ENCODE results near the gene LGALS3.

The LGALS3 gene

DNA sequence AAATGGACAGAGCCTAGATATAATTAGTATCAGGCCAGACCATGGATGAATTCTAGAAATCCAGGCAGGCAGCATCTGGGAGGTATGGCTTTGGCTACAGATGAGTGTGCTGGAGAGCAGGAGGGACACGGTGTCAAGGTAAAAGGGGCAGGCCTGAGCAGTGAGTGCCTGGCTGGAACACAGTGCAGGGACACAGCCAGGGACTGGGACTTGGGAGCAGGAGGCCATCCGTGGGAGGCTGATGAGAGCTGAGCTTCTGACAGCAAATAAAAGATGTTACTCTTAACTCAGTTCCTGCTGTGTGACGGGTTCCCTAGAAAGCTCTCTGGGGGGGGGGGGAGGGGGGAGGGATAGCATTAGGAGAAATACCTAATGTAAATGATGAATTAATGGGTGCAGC, 13.6 kb upstream of the LGALS3 start:
- DNase-seq (ENCODE audit: low read depth in 2 of 2) = no peak

DNA sequence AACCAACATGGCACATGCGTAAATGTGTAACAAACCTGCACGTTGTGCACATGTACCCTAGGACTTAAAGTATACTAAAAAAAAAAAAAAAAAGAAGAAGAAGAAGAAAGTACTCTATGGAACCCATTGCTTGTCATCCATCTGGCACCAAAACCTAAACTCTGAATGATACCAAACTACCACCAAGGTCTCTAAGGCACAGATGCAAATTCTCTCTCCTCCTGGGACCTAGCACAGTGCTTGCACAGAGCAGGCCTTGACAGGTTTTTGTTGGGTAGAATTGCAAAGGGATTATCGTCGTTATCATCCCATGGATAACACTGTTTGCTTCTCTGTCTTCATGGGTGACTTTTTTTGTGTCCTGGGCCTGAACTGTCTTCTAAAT, 13.2 kb upstream of the LGALS3 start:
- DNase-seq (ENCODE audit: low read depth in 2 of 2) = no peak

DNA sequence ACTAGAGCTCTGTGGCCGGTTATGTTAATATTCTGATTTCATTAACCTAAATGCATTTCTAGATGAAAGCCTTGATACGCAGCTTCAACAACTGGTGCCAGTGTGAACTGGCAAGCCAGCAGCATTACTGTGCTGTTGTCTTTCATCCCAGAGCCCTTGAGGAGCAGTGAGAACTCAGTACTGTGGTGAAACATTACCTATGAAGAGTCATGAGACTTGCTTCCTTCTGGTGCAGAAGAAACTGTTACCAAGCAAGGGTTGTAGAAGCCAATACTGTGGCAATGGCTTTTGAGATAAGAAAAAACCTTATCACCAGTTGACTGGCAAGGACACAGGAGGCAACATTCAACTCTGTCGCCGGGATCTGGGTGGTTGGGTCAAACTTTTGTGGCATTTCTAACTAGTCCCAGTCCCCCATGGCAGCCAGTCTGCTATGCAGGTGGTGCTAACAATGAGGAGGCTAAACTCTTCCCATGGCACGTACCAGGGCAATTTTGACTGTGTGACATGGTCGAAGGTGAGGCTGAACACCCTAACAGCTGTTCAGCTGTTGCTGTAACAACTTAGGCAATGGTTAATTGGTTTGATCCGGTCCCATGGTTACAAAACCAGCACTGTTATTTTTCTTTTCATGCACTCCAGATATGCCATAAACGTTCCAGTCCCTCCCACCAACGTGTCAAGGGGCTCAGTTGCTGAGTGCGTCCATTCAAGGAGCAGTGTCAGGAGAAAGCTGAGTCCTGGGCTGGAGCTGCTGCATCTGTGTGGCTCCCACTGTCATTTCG, 12.6 kb upstream of the LGALS3 start:
- DNase-seq (ENCODE audit: low read depth in 2 of 2) = no peak

DNA sequence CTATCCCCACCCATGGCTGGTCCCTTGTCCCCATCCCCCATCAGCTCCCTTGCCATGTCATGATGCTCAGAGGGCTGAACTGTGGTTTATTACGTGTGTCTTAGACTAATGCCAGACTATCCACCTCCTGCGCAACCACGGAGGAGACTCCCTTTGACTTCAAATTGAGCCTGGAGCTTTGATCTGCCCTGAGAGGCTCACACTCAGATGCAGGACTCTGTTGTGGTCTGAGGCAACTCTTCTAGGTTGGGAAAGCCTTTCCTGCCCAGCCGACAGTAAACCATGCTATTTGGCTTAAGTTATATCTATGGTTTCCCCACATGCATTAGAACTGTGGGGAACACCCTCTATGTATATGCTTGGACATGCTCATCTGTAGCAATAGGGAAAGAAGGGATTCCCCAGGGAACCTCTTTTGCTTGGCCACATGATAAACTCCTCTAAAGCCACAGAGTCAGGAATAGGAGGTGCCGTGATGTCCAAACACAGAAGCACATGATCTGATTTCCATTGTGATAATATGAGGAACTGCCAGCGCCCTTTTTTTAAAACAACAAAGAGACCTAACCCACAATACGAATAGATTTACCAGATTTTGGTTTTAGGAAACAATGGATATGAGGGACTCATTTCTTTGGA, 11.1 kb upstream of the LGALS3 start:
- DNase-seq (ENCODE audit: low read depth in 2 of 2) = no peak

DNA sequence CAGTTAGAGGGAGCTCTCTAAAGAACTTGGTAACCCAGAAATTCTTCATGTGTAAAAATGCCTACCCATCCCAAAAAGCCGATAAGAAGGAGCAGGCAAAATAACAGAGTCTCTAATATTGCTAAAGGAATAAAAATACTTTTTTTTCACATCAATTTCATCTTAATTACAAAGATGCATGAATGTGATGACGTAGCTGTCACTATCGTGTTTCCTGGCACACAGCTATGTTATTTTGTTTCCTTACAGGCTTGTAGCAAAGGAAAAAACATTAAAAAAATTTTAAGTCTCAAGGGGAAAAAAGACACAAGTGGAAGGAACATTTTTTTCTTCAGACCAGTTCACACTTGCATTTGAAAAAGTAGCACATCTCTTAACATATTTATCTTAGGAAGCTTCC, 10.3 kb upstream of the LGALS3 start:
- DNase-seq (ENCODE audit: low read depth in 2 of 2) = no peak

DNA sequence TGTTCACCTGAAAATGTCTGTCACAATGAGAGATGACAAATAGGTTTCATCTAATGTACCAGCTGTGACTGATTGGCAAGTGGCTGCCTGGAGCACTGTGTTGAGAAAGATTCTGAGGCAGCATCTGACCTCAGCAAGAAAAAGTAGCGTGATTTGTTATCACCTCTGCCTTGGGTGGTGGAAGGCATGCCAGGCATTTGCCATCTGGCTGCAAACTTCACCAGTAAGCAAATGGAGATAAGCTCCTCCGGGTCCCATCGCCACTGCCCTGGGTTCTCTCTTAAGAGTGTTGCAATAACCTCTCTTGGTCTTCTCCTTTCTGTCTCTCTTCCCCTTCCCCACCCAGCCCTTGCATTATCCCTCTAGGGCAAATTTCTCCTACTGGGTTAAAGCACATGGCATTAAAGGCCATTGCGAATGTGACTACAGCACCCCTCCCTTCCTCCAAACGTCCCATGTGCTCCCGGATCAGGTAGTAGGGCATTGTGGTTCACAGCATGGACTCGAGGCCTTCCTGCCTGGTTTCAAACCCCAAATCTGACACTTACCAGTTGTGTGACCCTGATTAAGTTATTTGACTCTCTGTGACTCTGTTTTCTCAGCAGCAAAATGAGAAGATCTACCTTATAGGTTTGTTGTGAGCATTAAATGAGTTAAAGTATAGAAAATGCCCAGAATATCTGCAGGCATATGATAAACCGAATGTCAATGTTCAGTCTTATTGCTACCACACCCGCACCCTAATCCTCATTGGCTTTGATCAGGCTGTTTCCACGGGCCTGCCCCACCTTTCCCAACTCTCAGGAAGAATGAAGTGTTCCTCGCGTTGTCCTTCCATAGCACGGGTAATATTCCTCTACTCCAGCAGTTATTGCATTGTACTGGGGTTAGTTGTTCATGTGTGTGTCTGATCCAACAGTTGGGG, 8.2 kb upstream of the LGALS3 start:
- no peak for DNase-seq (ENCODE audit: low read depth in 2 of 2)

DNA sequence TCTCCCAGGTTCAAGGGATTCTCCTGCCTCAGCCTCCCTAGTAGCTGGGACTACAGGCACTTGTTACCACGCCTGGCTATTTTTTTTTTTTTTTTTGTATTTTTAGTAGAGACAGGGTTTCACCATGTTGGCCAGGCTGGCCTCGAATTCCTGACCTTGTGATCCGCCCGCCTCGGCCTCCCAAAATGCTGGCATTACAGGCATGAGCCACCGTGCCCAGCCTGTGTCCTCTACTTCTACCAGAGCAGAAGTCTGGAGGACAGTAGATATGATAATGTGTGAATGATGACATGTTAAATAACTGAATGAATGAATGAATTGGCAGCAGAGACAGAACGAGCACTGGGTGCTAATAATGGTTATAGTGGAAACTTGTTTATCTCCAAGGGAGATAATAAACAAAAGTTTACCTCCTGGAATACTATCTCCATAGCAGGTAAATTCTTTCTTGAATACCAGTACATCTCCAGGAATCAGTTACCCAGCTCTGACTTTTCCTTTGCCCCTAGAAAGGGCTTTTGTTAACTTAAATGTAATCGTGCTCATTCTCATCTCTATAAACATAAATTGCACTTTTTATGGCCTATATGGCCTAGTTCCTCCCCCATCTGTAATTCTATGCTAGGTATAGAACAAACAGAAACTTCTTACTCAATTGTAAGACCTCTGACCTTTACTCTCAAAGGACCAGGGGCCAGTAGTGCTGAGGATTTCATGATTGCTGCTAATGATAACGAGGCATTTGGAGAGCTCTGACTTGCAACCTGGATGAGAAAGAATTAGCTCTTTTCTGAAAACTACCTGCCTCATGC, 7.2 kb upstream of the LGALS3 start:
- no peak for DNase-seq (ENCODE audit: low read depth in 2 of 2)

DNA sequence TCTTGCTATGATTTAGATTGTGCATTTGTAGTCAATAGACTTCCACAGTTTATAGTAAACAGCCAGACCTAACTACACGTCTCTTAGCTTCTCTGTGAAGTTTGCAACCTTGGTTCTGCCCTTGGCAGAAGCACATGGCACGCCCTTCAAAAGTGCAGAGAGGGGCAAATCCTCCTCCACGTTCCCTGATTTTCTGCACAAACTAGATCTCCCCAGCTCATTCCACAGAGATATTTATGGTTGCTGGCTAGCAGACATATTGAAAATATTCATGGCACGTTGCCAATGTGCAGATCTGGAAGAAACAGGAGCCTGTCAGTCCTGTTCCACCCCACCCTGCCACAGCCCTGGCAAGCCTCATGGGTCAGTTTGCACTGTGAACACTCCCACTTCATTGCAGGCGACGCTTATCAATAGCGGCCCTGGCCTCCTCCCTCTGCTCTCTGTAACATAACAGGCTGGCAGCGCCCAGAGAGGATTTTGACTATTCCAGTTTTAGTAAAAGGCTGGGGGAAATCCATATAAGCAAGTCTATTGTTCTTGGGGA, 6.5 kb upstream of the LGALS3 start:
- DNase-seq (ENCODE audit: low read depth in 2 of 2) = no peak

DNA sequence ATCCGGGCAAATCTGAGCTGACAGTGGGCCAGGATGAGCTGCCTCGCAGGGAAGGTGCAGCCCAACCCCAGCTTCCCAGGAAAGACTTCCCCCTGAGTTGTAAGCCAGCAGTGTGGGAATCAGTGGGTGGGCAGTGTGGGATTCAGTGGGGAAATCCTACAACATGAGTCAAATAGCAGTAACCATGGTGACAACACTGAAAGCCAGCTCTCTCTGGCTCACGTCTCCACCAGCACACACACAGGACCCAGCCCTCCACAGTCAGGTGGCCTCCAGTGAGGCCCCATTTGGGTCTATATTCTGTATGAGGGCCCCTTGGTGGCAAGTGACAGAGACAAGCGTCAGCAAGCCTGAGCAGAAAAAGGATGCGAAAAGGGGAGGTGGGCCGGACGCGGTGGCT, 6.0 kb upstream of the LGALS3 start:
- no peak for DNase-seq (ENCODE audit: low read depth in 2 of 2)

DNA sequence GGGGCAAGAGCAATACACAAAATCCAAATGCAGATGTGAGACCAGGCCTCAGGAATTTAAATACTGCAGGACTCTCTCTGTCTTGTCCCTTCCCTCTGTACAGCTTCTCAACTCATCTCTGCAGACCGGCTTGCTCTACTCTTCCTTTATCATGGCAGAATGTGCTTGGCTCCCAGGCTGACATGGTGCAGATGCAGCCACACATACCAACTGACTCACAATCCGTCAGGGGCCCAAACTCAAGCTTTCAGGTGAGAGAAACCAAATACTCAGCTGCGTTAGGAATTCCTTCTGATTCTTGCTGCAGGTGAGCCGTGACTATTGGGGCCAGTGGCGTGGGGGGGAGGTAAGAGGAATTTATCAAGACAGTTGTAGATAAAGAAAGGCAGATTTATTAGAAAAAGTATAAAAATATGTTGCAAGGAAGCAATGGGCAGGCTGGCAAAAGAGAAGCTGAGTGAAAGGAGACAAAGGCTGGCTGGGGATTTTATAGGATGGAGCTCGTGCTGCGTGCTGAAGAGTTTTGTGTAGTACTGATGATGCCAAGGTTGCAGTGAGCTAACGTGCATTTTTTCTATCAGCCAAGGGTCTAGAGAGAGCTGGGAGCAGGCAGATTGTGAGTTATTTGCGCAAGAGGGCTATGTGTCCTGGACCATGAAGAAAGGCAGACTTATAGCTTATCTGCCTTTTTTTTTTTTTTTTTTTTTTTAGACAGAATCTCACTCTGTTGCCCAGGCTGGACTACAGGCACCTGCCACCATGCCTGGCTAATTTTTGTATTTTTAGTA, 5.0 kb upstream of the LGALS3 start:
- no peak for DNase-seq (ENCODE audit: low read depth in 2 of 2)

DNA sequence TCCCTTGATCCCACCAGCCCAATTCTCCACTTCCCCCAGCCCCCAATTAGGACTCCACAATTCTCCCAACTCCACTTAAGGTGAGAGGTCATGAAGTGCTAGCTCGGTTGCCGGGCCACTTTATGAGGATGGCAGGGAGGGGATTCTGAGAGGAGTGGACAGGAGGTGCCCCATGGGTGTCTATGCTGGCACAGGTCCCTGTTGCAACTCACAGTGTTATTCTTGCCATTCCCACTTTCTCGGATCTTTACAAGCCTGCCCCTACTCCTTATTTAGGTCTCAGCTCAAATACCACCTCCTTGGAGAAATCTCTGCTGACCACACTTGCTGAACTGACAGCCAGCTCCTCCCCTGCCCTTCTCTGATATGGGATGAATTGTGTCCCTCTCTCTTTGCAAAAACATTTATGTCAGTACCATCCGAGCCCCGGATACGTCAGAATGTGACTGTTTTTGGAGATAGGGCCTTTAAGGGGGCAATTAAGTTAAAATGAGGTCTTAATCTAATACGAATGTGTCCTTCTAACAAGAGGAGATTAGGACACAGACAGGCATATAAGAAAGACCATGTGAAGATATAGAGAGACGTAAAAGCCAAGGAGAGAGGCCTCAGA, 4.2 kb upstream of the LGALS3 start:
- DNase-seq (ENCODE audit: low read depth in 2 of 2) = no peak

DNA sequence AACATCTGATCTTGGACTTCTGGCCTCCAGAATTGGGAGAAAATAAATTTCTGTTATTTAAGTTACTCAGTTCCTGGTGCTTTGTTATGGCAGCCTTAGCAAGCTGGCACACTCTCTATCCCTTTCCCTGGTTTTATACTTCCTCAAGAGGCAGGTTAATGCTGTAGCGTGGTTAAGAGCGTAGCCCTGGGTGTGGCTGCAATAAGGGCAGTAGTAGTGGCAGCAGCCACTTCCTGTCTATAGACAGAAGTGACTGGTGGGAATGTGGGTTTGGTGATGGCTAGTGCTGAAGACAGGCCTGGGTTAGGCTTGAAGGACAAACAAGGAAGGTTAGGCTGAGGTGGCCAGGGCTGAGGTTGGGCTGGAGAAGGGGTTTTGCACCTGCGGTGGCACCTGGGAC, 3.6 kb upstream of the LGALS3 start:
- DNase-seq (ENCODE audit: low read depth in 2 of 2) = no peak

DNA sequence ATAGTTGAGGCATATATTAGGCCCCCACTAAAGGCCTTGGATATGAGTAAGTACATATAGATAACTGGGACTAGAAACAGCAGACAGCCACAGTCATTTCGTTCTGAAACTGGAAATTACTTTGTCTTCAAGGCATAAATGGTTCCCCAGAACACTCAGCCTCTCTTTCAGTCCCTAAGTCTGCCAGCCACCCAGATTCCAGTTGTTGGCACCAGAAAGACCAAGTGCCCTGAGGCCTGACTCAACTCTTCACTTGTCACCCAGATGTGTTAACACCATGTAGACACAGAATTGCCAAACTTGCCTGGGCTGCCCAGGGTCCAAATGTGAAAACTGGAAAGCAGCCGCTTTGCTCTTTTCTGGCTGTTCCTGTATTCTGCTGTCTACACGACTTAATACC, 3.0 kb upstream of the LGALS3 start:
- no peak for DNase-seq (ENCODE audit: low read depth in 2 of 2)

DNA sequence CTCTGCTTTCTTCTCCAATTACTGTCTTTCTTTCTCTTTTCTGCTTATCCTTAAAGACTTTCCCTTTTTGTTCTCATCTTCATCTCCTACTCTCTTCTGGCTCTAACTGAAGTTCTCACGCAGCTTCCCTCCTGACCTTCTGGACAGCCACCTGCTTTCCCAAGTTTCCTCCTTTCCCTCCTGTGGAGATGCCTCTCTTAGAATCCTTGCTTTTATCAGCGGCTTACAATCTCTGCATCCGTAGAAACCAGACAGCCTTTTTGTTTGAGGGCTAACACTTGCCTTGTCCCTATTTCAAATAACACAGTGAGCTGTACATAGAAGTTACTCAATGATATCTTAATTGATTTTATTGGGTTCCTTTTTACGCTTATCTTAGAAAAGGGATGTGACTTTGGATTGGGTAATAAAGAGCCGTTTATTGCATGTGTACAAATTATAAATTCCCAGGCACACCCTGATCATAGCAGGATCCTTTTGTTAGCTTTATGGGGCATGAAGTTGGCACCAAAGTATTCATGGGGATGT, 2.1 kb upstream of the LGALS3 start:
- no peak for DNase-seq (ENCODE audit: low read depth in 2 of 2)

DNA sequence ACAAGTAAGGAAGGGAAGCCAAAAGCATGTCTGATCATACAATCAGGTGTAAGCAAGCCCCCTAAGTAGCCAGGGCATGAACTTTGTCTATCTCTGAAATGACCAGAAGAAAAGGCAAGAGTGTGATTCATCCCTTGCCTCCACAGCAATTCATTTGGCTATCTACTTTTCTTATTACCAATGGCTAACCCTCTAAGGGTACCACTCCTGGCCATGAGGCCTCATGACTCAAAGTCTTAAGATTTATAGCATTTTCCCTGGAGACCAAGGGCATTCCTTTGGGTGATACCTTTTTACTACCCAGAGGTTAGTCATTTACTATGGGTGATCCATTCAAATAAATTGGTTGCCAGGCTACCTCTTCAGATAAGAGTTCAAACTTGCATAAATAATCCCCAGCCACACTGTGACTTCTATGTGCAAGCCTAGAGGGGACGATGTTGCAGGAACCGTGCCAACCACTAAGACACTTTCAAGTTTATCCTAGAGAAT, 1.5 kb upstream of the LGALS3 start:
- no peak for DNase-seq (ENCODE audit: low read depth in 2 of 2)

DNA sequence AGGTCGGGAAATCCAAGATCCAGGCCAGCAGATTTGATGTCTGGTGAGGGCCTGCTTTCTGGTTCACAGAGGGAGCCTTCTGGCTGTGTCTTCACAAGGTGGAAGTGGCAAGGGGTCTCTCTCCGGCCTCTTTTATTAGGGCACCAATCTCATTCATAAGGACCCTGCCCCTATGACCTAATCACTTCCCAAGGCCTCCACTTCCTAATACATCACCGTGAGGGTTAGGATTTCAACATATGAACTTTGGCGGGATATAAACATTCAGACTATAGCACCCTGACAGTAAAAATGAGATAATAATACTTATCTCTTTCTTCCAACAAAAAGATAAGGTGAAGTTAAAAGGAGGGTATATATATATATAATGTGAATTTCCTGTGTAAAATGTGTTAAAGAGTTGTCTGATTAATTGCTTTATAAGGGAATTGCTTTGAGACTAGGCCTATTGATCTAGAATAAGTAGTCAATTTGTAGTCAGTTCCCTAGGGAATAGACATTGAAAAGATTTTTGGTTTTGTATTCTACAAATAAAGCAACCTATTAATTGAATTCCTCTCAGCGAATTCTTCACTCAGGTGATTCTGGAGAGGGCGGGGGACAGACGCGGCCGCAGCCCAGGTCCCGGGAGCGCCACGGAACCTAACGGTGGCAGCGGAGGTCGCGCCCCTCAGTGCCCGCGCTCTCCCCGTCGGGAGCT, 516 bp upstream of the LGALS3 start:
- DNase-seq (ENCODE audit: low read depth in 2 of 2) = no peak

DNA sequence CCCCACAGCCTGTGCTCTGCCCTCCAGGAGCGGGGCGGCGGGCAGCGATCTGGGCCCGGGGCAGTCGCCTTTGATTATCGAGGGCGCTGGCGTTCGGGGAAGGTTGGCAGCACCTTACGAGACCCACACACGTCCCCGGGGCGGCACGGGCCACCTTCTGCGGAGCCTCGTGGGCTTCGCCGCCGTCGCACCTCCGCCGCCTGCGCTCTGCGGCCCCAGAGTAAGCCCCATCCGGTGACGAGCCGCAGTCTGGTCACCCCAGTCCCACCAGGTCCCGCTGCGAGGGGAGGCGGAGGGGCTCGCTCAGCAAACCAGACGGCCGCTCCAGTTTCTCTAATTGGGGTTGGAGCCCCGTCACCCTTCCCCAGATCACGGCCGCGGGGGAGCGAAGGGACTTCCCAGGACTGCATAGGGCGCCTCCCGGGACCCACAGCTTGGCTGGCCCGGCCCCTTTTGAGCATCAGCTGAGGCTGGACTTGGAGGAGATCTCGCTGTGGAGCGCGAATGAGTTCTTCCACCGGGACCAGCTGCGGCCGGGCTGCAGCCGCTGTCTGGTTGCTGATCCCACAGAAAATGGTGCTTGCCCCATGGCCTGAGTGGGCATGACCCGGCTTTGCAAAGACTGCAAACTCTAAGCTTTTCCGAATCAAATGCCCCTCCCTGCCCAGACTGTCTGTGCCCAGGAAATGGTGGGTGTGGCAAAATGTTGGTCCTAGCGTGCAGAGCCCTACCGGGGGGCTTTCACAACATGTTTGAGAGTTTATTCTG, 560 bp downstream of the LGALS3 start:
- peak; percentile 19 to 37 for DNase-seq (ENCODE audit: low read depth in 2 of 2)

DNA sequence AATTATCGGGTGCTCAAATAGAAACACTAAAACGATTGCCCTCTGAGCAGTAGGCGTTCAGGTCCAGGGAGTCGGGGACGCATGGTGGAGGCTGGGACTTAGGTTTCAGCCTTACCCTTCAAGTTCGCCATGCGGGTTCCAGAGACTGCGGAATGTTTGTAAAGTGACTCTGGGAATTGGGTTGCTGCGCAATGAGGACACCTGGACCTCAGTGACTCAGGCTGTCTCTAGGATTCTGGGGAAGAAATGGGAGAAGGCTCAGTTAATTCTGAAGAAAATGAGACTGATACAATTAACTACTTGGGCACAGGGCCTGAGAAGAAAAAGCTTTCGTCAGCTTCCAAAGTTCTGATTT, 1.1 kb downstream of the LGALS3 start:
- DNase-seq (ENCODE audit: low read depth in 2 of 2) = no peak

All from stimulated activated CD8-positive, alpha-beta memory T cell treated with anti-CD3 and anti-CD28 coated beads, Interleukin-2, amount 100 ng/mL, for 48 hours (primary cell).